ENCODE measurements around the gene SBDS.
"Not testable (repeated sequence)": the region's sequence is repeated elsewhere in the genome, so short reads cannot be mapped to it uniquely, and the experiment has no call there.

- TF ChIP-seq CTCF (IDR thresholded peaks at IDR 0.05); POLR2A (IDR thresholded peaks at IDR 0.05); POLR2AphosphoS5 (IDR thresholded peaks at IDR 0.05); EP300 (IDR thresholded peaks at IDR 0.05; ENCODE audit: low read depth): not testable (repeated sequence)
Observed at GRCh38 chr7:66969001-66969400, 26.4 kb downstream of the SBDS start.
